ENCODE results near the gene ZNRD2.

ZNRD2 gene

GRCh38 chr11:65525546-65526480, 44.5 kb upstream of the ZNRD2 start:
- POLR2A ChIA-PET = interaction anchor here (0.6 to 2.3 kb wide), 16 partner anchors 9 to 264 kb away, joined by 3 to 11 read pairs (median 4); partner anchors contain the start of genes FRMD8, MALAT1, MAP3K11 and NEAT1
- peak overlapping the region; percentile 82 for H3K4me3 ChIP-seq (ENCODE audit: low read depth, low read length)
- CTCF ChIA-PET = interaction anchor here (1.0 to 2.5 kb wide), 3 partner anchors 15 to 68 kb away, joined by 3 to 11 read pairs (median 11); no protein-coding TSS in a partner anchor
- H3K27ac ChIP-seq (ENCODE audit: extremely low read depth, low read depth, low read length) = peak overlapping the region; percentile 81
- H3K4me1 ChIP-seq (ENCODE audit: control insufficient read depth, insufficient read depth, low read length) = peaks cover 4% of the 10 kb centered on the region; the same call in 1 of the 2 replicates
- peak; percentile 74 for TF ChIP-seq ZBTB10 (tag by site-specific recombination; IDR thresholded peaks at IDR 0.05)
- TF ChIP-seq ZNF214 (tag by site-specific recombination; IDR thresholded peaks at IDR 0.05; ENCODE audit: borderline replicate concordance) = no peak
- peak; percentile 28; the same call in 1 of the 2 replicates for TF ChIP-seq ZBTB48 (tag by site-specific recombination; IDR thresholded peaks at IDR 0.05)
- TF ChIP-seq ZFP37 (tag by site-specific recombination; IDR thresholded peaks at IDR 0.05) = 0 out of 2 replicates have a peak, but pooled peaks have one; percentile 2
- H3K9me3 ChIP-seq (ENCODE audit: control insufficient read depth, insufficient read depth, low read depth, low read length) = no peaks in the 10 kb centered on the region
- H3K36me3 ChIP-seq (ENCODE audit: control insufficient read depth in 2 of 2, insufficient read depth in 1 of 2, low read length in 2 of 2) = peaks cover 0 to 49% of the 10 kb centered on the region in 2 experiments; a peak in 1 of 3 replicates

- TF ChIP-seq BCL11B (tag by site-specific recombination; IDR thresholded peaks at IDR 0.05; ENCODE audit: low read depth) = no peak
- no peak for TF ChIP-seq ZBTB44 (tag by site-specific recombination; IDR thresholded peaks at IDR 0.05)
- no peak for TF ChIP-seq ZNF280D (tag by site-specific recombination; IDR thresholded peaks at IDR 0.05)
- TF ChIP-seq ZNF558 (tag by site-specific recombination; IDR thresholded peaks at IDR 0.05) = no peak
- TF ChIP-seq SETDB1 (IDR thresholded peaks at IDR 0.05; ENCODE audit: insufficient read length, low read length) = no peak
- no peak for TF ChIP-seq ZNF561 (tag by site-specific recombination; IDR thresholded peaks at IDR 0.05; ENCODE audit: borderline replicate concordance)
- TF ChIP-seq ZNF707 (tag by site-specific recombination; IDR thresholded peaks at IDR 0.05) = no peak
- TF ChIP-seq ZNF133 (tag by site-specific recombination; IDR thresholded peaks at IDR 0.05) = no peak
- Histone ChIP-seq H3K9me3 (ENCODE audit: control insufficient read depth, insufficient read depth, low read depth, low read length) (no peaks in the 10 kb centered on the region), H3K36me3 (ENCODE audit: control insufficient read depth in 2 of 2, insufficient read depth in 1 of 2, low read length in 2 of 2) (peaks cover 0 to 58% of the 10 kb centered on the region in 2 experiments; a peak in 1 of 3 replicates), H3K4me3 (ENCODE audit: low read depth, low read length) (no peak overlapping the region), H3K4me1 (ENCODE audit: control insufficient read depth, insufficient read depth, low read length) (peaks cover 4% of the 10 kb centered on the region; the same call in 1 of the 2 replicates), H3K27ac (ENCODE audit: extremely low read depth, low read depth, low read length) (no peak overlapping the region)
- ChIA-PET CTCF (interaction anchor here (0.7 to 2.5 kb wide), 3 partner anchors 25 to 96 kb away, joined by 3 to 11 read pairs (median 4); no protein-coding TSS in a partner anchor), POLR2A (interaction anchor here (1.0 to 1.2 kb wide), 3 partner anchors 12 to 43 kb away, joined by 3 to 6 read pairs (median 4); partner anchors contain the start of gene ZNRD2)
These were observed 43.5 kb upstream of the ZNRD2 start for GRCh38 chr11:65526744-65527143.
